ENCODE data around the gene ANKS1B.

Gene ANKS1B

DNA sequence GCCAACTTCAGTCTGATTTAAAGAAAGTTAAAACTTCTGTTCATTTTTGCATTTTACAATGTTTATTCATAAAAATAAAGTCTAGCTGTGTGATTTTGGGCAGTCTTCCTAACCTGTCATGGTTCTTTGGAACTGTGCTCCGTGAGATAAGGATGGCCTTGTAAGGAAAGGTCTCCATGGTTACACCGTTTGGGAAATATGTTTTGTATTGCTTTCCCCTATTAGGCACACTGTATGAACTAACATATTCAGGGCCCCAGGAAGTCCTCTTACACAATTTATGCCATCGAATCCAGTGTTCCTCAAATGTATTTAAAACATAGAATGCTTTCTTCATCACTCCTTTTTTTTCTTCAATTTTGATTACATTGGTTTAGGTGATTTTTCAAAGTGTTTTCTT lies 1285.2 kb downstream of the ANKS1B start:
- no peak overlapping the region for H3K4me3 ChIP-seq (ENCODE audit: low read depth, low read length)
- no peak for DNase-seq (ENCODE audit: low read depth)
- TF ChIP-seq, protein P1, sequence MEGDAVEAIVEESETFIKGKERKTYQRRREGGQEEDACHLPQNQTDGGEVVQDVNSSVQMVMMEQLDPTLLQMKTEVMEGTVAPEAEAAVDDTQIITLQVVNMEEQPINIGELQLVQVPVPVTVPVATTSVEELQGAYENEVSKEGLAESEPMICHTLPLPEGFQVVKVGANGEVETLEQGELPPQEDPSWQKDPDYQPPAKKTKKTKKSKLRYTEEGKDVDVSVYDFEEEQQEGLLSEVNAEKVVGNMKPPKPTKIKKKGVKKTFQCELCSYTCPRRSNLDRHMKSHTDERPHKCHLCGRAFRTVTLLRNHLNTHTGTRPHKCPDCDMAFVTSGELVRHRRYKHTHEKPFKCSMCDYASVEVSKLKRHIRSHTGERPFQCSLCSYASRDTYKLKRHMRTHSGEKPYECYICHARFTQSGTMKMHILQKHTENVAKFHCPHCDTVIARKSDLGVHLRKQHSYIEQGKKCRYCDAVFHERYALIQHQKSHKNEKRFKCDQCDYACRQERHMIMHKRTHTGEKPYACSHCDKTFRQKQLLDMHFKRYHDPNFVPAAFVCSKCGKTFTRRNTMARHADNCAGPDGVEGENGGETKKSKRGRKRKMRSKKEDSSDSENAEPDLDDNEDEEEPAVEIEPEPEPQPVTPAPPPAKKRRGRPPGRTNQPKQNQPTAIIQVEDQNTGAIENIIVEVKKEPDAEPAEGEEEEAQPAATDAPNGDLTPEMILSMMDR (IDR thresholded peaks at IDR 0.05; ENCODE audit: insufficient read depth, low read depth, low read length, missing control alignments): no peak

DNA sequence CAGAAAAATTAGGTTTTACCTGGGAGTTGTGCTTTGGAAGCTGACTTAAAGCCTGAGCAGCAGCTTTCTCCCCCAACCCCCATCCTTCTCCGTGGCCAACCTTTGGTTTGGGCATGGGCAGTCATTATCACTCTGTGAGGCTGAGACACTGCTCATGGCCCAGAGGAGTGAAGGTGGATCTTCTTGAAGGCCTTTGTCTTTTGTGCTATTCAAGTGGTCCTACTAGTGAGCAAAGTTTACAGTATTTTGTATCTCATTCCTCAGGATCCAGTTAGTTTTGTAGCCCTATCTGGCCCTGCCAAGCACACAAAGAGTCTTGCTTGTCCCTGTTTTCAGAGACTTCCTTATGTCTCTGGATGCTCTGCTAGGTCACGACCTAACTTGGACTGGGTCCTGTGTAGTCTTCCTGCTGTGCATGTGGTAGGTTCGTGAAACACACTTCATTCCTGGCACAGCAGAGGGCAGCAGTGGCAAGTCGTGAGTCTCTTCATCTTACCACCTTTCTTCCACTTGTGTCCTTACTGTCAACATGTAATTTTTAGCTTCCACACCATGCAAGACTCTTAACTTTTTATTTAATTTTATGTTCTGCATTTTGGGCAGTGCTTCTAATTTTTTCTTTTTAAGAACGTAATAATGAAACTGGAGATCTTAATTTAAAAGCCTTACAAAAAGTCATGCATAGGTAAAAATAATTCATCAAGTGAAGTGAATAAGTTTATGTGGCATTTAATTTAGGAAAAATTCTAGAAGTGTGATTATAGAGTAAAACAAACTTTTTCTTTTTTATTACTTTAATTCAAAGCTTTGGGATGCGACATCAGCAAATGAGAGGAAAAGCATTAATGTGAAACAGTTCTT lies 1285.9 kb downstream of the ANKS1B start:
- no peak overlapping the region for H3K4me3 ChIP-seq (ENCODE audit: low read depth, low read length)
- peak; percentile 75 for DNase-seq (ENCODE audit: low read depth)
- TF ChIP-seq, protein P1 (IDR thresholded peaks at IDR 0.05; ENCODE audit: insufficient read depth, low read depth, low read length, missing control alignments): peak; percentile 63

DNA sequence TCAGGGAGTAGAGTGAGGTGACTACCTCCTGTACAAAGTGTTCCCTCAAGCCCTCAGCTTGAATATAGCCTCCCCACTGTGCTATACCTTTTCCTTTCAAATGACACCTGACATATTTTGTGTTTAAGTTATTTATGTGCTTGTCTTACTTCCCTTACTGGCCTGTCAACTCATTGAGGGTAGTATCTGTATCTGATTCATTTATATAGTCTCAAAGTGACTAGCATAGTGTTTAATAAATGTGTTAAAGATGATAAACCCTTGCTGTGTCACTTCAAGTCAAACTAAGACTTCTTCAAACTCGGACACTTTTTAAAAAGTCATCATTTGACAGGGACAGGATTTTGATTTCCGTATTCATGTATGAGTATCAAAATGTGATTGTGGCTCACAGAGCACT lies 1287.5 kb downstream of the ANKS1B start:
- no peak overlapping the region for H3K4me3 ChIP-seq (ENCODE audit: low read depth, low read length)
- DNase-seq (ENCODE audit: low read depth): no peak
- TF ChIP-seq, protein P1 (IDR thresholded peaks at IDR 0.05; ENCODE audit: insufficient read depth, low read depth, low read length, missing control alignments): no peak

DNA sequence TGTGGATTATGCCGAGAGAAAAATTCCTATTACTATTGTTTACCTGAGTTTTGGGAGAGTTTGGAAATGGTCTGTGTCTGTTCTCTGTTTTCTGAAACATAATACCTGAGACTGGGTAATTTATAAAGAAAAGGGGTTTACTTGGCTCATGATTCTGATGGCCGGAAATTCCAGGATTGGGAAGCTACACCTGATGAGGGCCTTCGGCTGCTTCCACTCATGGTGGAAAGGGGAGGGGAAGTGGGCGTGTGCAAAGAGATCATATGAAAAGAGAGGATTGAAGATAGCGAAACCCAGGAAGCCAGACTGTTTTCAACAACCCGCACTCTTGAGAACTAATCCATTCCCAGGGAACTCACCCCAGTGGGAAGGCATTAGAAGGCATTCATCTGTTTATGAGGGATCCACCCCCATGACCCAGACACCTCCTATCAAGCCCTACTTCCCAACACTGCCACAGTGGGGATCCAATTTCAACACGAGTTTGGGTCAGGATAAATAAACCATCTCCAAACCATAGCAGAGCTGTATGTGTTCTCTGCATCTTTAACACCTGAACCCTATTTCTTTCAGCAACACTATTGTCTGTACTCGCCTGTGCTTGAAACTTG lies 1288.6 kb downstream of the ANKS1B start:
- TF ChIP-seq, protein P1 (IDR thresholded peaks at IDR 0.05; ENCODE audit: insufficient read depth, low read depth, low read length, missing control alignments): no peak
- no peak for DNase-seq (ENCODE audit: low read depth)

DNA sequence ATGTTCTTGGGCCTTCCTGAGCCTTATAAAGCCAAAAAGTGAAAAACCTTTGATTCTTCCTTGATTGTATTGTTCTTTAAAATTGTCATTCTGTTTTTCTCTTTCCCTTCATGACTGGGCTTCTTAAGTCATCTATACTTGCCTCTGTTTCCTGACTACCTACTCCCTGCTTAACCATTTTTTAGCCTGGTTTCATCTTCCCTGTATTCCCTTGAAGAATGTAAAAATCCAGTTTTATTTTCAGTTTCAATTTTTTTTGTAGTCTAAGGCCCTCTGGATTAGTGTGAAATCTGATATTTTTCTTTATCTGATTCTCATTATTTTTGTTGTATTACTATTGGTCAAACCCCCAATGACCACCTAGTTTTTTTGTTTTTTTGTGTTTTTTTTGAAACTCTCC lies 1293.4 kb downstream of the ANKS1B start:
- DNase-seq (ENCODE audit: low read depth): no peak
- H3K4me3 ChIP-seq (ENCODE audit: low read depth, low read length): no peak overlapping the region
- TF ChIP-seq, protein P1 (IDR thresholded peaks at IDR 0.05; ENCODE audit: insufficient read depth, low read depth, low read length, missing control alignments): no peak

More for the DNA sequence above, 1288.6 kb downstream of the ANKS1B start:
- H3K4me3 ChIP-seq (ENCODE audit: low read depth, low read length): no peak overlapping the region

DNA sequence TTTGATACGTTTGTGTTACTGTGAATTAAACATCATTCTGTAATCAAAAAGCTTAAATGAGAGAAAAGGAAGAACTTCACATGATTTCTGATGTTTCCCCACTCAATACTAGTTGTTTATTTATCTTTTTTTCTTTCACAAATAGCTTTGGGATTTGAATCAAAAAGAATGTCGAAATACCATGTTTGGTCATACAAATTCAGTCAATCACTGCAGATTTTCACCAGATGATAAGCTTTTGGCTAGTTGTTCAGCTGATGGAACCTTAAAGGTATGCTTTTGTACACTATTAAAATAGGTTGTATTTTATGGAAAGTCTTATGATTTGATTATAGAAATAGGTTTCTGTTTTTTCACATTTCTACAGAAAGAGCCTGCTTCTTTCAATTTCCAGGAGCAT lies 1298.1 kb downstream of the ANKS1B start:
- TF ChIP-seq, protein P1 (IDR thresholded peaks at IDR 0.05; ENCODE audit: insufficient read depth, low read depth, low read length, missing control alignments): no peak
- DNase-seq (ENCODE audit: low read depth): no peak
- no peak overlapping the region for H3K4me3 ChIP-seq (ENCODE audit: low read depth, low read length)

Measured in GM12865 (cell line).